ENCODE data around the gene SEC24C.
A peak's percentile ranks its signal among the peaks of the same experiment; 100 is the strongest.

The SEC24C gene

DNA sequence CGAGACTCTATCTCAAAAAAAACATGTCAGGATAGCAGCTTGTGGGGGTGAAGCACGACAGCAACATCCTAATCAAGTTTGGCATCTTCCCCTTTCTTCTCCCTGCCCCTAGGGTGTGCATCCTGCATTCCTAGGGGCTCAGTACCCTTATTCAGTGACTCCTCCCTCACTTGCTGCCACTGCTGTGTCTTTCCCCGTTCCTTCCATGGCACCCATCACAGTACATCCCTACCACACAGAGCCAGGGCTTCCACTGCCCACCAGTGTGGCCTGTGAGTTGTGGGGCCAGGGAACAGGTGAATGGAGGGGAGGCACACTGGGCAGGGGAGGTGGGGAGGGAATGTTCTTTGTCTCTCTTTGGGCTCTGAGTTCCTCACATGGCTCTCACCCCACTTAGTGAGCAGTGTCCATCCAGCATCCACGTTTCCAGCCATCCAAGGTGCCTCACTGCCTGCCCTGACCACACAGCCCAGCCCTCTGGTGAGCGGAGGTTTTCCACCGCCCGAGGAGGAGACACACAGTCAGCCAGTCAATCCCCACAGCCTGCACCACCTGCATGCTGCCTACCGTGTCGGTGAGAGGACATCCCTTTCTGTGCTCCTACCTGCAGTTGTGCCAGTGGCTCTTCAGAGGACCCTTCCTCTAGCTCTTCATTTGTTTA is 55.9 kb downstream of the SEC24C start:
- Histone ChIP-seq H3K9me3 (ENCODE audit: insufficient read depth, low read length) (no peaks in the 10 kb centered on the region), H3K4me1 (ENCODE audit: low read length) (peaks cover 21% of the 10 kb centered on the region), H3K4me2 (ENCODE audit: low read length) (no peak overlapping the region), H2AFZ (ENCODE audit: low read depth, low read length) (no peak overlapping the region), H3K79me2 (ENCODE audit: low read length) (no peaks in the 10 kb centered on the region), H3K9ac (ENCODE audit: low read length) (no peak overlapping the region), H3K36me3 (replicated peaks; ENCODE audit: low read depth, low read length) (peaks cover 14% of the 10 kb centered on the region), H3K27ac (ENCODE audit: low read length) (no peak overlapping the region), H4K20me1 (ENCODE audit: insufficient read depth, low read length) (no peaks in the 10 kb centered on the region), H3K4me3 (ENCODE audit: low read length) (no peak overlapping the region), H3K27me3 (ENCODE audit: low read depth, low read length) (no peaks in the 10 kb centered on the region)
- TF ChIP-seq EZH2phosphoT487 (IDR thresholded peaks at IDR 0.05; ENCODE audit: low read depth) = no peak
- no peak for TF ChIP-seq CTCF (IDR thresholded peaks at IDR 0.05; ENCODE audit: low read depth, low read length)

DNA sequence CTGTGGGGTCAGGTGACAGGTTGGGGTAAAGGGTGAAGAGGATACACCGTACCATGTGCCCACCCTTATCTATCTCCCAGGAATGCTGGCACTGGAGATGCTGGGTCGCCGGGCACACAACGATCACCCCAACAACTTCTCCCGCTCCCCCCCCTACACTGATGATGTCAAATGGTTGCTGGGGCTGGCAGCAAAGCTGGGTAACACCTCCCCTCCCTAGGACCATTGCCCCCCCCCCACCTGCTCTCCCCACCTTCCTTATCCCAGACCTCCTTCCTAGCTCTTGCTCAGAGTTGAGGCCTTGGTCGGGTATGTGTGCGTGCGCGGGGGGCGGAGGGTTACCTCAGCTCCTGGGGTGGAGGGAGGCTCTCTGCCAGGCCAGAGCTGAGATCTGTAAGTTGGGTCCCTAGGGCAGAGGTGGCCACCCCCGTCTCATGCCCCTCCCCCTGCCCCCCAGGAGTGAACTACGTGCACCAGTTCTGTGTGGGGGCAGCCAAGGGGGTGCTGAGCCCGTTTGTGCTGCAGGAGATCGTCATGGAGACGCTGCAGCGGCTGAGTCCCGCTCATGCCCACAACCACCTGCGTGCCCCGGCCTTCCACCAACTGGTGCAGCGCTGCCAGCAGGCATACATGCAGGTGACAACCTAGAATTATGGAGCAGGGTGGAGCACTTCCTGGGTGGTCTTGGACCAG is 56.5 kb downstream of the SEC24C start:
- no peaks in the 10 kb centered on the region for H4K20me1 ChIP-seq (ENCODE audit: insufficient read depth, low read length)
- no peaks in the 10 kb centered on the region for H3K27me3 ChIP-seq (ENCODE audit: low read depth, low read length)
- H3K9me3 ChIP-seq (ENCODE audit: insufficient read depth, low read length) = no peaks in the 10 kb centered on the region
- peaks cover 27% of the 10 kb centered on the region for H3K4me1 ChIP-seq (ENCODE audit: low read length)
- H3K79me2 ChIP-seq (ENCODE audit: low read length) = no peaks in the 10 kb centered on the region
- no peak overlapping the region for H3K9ac ChIP-seq (ENCODE audit: low read length)
- no peak overlapping the region for H2AFZ ChIP-seq (ENCODE audit: low read depth, low read length)
- no peak overlapping the region for H3K4me2 ChIP-seq (ENCODE audit: low read length)
- no peak overlapping the region for H3K27ac ChIP-seq (ENCODE audit: low read length)
- no peak for TF ChIP-seq CTCF (IDR thresholded peaks at IDR 0.05; ENCODE audit: low read depth, low read length)
- no peak for TF ChIP-seq EZH2phosphoT487 (IDR thresholded peaks at IDR 0.05; ENCODE audit: low read depth)
- no peak overlapping the region for H3K4me3 ChIP-seq (ENCODE audit: low read length)
- H3K36me3 ChIP-seq (replicated peaks; ENCODE audit: low read depth, low read length) = peaks cover 17% of the 10 kb centered on the region

DNA sequence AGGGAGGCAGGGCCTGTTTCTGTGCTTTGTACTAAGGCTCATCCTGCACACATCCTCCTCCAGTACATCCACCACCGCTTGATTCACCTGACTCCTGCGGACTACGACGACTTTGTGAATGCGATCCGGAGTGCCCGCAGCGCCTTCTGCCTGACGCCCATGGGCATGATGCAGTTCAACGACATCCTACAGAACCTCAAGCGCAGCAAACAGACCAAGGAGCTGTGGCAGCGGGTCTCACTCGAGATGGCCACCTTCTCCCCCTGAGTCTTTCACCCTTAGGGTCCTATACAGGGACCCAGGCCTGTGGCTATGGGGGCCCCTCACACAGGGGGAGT is 57.0 kb downstream of the SEC24C start:
- TF ChIP-seq CTCF (IDR thresholded peaks at IDR 0.05; ENCODE audit: low read depth, low read length) = no peak
- TF ChIP-seq EZH2phosphoT487 (IDR thresholded peaks at IDR 0.05; ENCODE audit: low read depth) = no peak
- Histone ChIP-seq H3K4me2 (ENCODE audit: low read length) (no peak overlapping the region), H3K27ac (ENCODE audit: low read length) (no peak overlapping the region), H3K9me3 (ENCODE audit: insufficient read depth, low read length) (no peaks in the 10 kb centered on the region), H4K20me1 (ENCODE audit: insufficient read depth, low read length) (no peaks in the 10 kb centered on the region), H3K36me3 (replicated peaks; ENCODE audit: low read depth, low read length) (peaks cover 20% of the 10 kb centered on the region), H3K9ac (ENCODE audit: low read length) (no peak overlapping the region), H3K79me2 (ENCODE audit: low read length) (no peaks in the 10 kb centered on the region), H3K4me3 (ENCODE audit: low read length) (no peak overlapping the region), H3K27me3 (ENCODE audit: low read depth, low read length) (no peaks in the 10 kb centered on the region), H3K4me1 (ENCODE audit: low read length) (peaks cover 27% of the 10 kb centered on the region), H2AFZ (ENCODE audit: low read depth, low read length) (no peak overlapping the region)

GRCh38 chr10:73802276-73802991 is 58.3 kb downstream of the SEC24C start:
- Histone ChIP-seq H3K9me3 (ENCODE audit: insufficient read depth, low read length) (no peaks in the 10 kb centered on the region), H3K4me3 (ENCODE audit: low read length) (no peak overlapping the region), H2AFZ (ENCODE audit: low read depth, low read length) (no peak overlapping the region), H4K20me1 (ENCODE audit: insufficient read depth, low read length) (no peaks in the 10 kb centered on the region), H3K27ac (ENCODE audit: low read length) (peak overlapping the region; percentile 91), H3K27me3 (ENCODE audit: low read depth, low read length) (no peaks in the 10 kb centered on the region), H3K4me1 (ENCODE audit: low read length) (peaks cover 27% of the 10 kb centered on the region), H3K9ac (ENCODE audit: low read length) (no peak overlapping the region), H3K79me2 (ENCODE audit: low read length) (no peaks in the 10 kb centered on the region), H3K36me3 (replicated peaks; ENCODE audit: low read depth, low read length) (peaks cover 29% of the 10 kb centered on the region), H3K4me2 (ENCODE audit: low read length) (no peak overlapping the region)
- no peak for TF ChIP-seq CTCF (IDR thresholded peaks at IDR 0.05; ENCODE audit: low read depth, low read length)
- no peak for TF ChIP-seq EZH2phosphoT487 (IDR thresholded peaks at IDR 0.05; ENCODE audit: low read depth)
